A172 (cell line): Measurements from ENCODE around the gene MEIOB. TPM values are rescaled to one million over a fixed set of nuclear protein-coding genes. Genes with fewer than 3 reads are reported as not detected.

Source experiments
- DNase-seq: peaks from one replicate; pipeline ENCODE4 v3.0.0-alpha.2; 2015; ENCODE audit warnings: low spot score
- total RNA-seq: library from RNA; depleted of rRNA; stranded (reverse); fragments of >200 nt; shearing (Covaris generic); gene quantifications from 2 replicates; pipeline ENCODE4 v1.2.3, GENCODE V29; 2014

Gene MEIOB
- total RNA-seq, 1 experiment from 2014 or later, result 0.38 TPM

DNA sequence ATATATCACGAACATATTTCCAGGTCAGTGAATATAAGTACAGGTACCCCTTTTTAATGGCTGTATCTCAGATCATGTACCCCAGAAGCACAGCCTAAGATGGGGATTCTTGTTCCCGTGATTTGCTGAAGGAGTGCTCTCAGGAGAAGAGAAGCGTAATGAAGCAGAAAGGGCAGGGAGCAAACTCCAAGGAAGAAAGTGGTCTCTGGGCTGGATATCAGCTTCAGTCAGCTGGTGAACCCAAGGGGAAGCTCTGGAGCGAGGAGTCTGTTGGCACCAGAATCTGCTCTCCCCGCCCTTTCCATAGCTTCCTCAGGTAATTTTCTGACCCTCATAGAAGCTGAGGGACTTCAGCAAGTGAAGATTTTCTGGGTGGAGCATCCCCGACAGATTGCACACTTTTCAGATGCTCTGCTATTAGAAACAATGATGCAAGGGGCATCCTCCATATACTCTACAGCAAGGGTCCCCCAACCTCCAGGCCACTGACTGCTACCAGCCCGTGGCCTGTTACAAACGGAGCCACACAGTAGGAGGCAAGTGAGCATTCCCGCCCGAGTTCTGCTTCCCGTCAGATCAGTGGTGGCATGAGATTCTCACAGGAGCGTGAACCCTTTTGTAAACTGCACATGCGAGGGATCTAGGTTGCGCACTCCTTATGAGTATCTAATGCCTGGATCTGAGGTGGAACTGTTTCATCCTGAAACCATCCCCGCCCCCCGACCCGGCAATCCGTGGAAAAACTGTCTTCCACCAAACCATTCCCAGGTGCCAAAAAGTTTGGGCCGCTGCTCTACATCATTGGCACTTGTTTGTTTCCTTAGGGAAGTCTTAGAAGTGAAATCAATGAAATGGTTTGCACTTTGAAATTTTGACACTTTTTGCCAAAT is 40.5 kb downstream of the MEIOB start:
- no peak for DNase-seq

DNA sequence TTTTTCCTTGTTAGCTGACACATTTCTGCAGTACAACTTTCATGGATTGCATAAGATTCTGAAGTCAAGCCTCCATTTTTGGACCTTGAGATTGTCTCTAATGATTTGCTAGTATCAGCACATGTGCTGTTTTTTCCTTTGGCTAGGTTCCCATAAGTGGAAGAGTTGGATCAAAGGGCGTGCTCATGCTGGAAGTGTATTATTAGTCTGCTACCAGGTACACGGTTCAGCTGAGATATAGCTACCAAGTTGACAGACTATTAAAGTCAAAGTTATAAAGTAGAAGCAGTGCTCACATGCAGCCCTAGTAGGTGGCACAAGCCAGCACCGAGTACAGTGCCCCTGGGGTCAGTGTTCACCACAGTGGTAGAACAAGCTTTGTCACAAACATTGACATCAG is 41.8 kb downstream of the MEIOB start:
- no peak for DNase-seq

DNA sequence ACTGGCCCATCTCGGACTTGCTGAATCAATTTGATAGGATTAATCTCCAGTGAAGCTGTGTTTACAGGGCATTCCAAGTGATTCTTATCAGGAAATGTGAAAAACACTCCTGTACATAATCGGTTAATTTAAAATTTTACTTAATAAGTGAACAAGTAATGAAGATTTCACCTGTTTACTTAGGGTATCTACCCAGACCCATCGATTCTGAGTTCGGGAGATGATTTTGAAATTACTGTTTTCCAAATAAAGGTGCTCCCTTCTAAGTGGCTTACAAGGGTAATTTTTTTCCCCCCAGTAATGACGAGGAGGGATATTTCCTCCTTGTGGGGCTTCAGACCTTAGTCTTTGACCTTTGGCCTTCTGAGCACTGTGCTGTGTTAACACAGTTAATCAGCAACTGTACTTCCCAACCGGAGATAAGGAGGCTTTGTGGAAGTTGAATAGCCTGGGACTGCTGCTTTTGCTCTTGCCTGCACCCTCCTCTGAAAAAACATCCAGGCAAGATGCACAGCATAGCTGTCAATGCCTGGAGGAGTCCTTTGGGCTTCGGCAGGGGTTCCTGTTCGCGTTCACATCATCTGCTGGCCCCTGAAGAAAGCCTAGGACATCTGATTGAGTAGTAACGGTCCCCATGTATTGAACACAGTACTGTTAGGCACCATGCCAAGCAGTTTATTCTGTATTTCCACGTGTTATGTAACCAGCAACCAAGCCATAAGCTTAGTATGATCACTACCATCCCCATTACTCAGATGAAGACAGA is 43.1 kb downstream of the MEIOB start:
- DNase-seq, result no peak

DNA sequence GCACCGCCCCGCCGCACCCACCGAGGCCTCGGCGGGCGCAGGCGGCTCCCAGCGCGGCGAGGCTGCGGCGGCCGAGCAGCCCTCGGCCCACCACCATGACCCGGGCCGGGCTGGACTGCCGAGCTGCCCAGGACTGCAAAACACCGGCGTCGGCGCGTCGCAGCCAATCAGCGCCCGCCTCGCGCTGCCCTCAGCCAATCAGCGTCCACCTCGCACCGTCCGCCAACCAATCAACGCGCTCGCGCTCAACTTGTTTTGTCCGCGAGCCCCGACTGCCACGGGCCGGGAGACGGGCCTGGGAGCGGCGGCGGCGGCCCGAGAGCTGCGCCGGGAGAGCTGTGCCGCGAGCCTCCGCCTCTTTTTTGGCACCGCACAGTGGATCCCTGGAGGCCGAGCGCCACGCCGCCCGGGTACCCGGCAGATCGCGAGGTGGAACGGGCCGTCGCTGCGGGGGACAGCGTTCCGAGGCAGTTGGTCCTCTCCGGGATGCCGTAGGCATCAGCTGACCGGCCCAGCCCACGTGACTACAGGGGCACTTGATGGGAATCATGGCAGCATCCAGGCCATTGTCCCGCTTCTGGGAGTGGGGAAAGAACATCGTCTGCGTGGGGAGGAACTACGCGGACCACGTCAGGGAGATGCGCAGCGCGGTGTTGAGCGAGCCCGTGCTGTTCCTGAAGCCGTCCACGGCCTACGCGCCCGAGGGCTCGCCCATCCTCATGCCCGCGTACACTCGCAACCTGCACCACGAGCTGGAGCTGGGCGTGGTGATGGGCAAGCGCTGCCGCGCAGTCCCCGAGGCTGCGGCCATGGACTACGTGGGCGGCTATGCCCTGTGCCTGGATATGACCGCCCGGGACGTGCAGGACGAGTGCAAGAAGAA is 45.0 kb downstream of the MEIOB start, which contains the start of the genes FAHD1 and HAGH:
Gene FAHD1 (plus strand): TSS at position 516 of the 883 bp plus-strand sequence. CDS start 33 bp downstream, at position 549.
Gene HAGH (minus strand): TSS at position 135 of the 883 bp plus-strand sequence. CDS start 38 bp downstream, at position 97.
- DNase-seq, result peak; percentile 88

DNA sequence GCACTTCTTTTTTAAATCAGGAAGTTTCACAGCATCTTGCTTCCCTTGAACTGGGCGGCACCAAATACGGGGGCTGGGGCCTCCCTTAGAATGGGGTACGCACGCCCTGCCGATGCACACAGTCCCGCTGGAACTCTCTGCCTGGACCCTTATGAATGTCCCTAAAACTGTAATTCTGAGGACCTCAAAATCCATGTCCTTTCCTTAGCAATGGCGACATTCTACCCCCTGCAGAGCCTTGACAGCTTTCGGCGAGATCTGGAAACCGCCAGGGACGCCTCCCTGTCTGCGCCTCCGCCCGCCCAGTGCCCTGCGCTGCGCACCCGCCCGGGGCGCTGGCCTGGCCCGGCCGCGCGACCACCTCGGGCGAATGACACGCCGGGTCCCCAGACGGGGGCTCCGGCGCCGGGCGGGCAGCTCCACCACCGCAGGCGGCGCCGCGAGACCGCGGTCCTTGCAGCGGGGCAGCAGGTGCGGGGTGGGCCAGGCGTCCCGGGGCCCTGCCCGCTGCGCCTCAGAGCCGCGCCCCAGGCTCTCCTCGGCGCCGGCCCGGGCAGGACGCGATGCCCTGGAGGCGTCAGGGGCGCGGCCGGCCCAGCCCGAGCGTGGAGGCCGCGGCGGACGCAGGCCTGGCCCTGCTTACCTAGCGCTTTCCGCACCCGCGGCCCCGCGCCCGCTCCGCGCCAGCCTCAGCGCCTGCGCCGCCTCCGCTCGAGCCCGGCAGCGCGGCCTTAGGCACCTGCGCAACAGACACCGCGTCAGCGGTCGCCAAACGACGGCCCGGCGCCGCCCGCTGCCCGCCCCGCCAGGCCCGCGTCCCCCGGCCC is 45.9 kb downstream of the MEIOB start:
- peak; percentile 4 for DNase-seq

DNA sequence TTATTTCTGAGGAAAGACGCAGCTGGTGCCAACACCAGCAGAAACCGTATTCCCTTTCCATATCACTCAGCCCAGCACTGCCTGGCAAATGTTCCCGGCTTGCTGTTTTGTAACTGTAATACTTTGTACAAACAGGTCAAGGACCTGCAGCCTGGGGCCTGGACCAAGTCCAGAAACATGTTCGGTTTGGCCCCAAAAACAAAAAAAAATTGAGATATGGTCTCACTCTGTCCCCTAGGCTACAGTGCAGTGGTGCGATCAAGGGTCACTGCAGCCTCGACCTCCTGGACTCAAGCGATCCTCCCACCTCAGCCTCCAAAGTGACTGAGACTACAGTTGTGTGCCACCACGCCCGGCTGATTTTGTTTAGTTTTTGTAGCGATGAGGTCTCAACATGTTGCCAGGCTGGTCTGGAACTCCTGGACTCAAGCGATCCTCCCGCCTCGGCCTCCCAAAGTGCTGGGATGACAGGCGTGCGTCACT is 46.5 kb downstream of the MEIOB start:
- no peak for DNase-seq

DNA sequence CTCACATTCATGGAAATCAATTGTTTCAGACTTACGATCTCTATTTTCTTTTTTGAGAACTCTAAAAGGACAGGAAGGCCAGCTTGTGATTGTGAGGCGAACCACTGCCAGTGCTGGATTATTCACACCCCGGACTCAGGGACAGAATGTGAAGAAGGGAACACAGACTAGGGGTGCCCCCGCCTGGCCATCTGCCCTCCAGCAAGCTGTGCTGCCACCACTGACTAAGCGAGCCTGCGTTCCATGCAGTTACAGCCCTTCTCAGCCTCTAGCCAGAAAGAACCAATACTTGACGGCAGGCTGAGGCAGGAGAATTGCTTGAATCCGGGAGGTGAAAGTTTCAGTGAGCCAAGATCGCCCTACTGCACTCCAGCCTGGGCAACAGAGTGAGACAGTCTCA is 48.1 kb downstream of the MEIOB start:
- peak; percentile 35 for DNase-seq

DNA sequence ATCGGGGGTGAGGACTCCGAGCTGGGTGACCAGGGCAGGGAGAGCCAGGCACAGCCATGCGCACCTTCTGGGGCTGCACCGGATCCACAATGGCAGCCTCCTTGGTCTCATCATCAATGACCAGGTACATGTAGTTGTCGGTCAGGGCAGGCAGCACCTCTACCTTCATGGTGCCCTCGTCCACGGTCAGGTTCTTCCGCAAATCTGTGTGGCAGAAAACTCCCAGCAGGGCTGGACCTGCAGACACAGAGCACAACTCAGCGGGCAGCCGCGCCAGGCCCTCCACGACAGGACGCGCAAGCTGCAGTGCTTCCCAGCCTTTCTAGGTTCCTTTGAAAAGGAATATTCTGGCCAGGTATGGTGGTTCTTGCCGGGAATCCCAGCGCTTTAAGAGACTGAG is 49.2 kb downstream of the MEIOB start:
- no peak for DNase-seq

DNA sequence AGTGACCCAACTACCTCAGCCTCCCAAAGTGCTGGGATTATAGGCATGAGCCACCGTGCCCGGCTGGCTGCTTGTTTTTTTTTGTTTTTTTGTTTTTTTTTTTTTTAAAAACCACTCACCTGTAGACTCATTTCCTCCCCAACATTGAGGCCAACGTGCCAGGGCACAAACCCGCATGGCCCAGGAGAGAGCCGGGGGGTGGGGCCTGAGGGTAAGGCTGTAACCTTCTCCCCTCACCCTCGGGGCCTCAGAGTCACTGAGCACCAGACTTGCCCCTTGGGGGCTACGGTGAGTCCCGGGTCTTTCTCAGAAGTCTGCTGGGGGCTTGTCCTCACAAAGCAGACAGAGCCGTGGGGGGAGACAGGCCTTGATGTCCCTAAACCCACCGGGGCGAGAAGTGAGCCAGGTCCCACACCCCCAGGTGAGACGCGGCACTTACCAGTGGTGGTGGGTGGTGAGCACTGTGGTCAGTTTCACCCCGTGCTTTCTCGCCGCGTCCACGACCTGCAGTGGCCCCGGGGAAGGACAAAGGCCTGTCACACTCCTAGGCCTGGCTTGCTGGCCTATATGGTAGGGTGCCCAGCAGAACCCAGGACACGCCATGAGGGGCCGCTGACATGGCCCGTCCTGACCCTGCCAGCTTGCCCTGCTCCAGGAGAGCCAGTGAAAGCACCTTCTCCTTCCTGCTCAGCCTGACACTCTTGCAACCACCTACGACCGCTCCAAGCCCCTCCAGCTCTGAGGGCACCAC is 49.9 kb downstream of the MEIOB start:
- DNase-seq, result no peak

DNA sequence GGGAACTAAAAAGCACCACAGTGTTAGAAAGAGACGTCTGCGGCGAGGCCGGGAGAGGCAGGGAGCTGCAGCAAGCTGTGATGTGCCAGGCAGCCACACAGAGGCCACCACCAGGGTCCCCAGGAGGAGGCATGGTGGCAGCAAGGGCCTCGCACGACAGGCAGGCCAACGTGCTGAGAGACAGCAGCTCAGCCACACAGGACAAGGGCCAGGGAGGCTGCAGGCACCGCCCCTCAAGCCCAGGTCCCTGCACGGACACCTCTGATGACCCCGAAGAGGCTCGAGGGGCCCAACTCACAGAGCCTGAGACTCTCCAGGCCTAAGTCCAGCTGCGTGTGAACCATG is 51.0 kb downstream of the MEIOB start:
- DNase-seq, result no peak

DNA sequence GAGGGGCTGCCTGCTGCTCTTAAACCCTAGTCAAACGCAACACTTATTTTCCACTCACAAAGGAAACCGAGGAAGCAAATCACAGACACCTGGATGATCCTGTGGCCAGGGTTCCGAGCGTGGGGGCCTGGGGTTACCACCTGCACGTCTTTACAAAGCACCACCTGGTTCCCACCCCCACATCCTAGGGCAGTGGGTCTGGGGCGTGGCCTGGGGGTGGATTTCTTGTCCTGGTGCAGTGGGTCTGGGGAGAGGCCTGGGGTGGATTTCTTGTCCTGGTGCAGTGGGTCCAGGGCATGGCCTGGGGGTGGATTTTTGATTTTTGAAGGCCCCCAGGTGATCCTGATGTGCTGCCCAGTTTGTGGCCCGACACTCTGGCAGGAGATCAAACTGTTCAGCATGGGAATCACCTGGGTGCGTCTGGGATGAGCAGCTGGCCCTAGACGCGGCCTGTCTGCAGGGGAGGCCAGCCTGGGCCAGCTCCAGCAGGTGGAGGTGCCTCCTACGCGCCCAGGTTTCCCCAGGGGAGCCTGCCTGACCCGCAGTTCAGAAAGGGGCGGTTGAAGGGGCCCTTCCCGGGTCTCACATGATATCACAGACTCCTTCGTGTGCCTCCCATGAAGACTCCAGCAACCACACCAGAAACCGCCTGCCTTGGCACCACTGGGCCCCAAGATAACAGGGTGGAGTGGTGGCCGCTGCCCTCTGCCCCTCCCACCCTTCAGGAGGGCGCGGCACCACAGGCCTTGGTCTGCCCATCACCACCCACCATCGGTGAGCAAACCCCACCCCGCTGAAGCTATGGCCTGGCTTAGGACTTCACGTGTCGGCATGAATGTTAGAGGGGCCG is 51.6 kb downstream of the MEIOB start:
- DNase-seq, result no peak

DNA sequence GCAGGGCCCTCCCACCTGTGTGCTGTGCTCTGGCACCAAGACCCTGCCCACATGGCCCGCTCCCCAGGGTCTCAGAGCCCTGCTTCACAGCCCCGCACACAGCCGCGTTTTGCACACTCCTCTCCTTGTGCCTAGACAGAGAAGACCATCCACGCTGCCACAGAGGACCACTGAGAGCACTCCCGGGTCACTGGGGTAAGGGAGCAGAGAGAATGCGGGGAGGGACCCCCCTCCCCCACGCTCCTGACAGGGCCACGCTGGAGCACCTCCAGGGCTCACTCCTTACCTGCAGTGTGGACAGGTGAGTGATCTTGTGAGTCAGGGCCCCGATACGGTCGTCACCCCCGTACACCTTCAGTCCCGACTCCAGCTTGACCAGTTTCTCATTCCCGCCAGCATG is 52.4 kb downstream of the MEIOB start:
- DNase-seq, result no peak

DNA sequence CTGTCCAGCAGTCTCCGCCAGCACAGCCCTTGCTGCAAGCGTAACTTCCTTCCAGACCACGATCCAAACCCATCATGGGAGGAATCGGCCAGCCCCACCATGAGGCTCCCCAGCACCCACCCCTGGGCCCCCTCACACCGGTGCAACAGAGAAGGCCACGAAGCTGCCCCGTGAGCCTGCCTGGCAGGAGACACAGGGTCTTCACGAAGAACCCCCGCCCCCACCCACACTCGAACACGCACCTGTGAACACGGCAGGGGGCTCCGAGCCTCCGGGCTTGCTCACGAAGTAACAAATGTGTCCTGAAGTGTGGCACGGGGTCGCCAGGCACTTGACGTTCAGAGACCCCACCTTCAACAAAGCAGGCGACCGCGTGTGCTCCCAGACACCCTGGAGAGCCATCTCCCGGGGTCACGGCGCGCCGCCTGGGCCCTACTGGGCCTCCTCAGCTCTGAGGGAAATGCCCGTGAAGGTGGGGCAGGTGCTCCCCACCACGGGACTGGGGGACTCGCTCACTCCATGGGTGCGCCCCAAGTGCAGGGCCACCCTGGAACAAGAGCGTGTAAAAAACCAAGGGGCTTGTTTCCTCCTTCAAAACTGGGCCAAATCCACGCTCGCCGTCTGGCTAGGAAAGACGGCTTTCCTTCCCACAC is 53.0 kb downstream of the MEIOB start:
- DNase-seq, result no peak

DNA sequence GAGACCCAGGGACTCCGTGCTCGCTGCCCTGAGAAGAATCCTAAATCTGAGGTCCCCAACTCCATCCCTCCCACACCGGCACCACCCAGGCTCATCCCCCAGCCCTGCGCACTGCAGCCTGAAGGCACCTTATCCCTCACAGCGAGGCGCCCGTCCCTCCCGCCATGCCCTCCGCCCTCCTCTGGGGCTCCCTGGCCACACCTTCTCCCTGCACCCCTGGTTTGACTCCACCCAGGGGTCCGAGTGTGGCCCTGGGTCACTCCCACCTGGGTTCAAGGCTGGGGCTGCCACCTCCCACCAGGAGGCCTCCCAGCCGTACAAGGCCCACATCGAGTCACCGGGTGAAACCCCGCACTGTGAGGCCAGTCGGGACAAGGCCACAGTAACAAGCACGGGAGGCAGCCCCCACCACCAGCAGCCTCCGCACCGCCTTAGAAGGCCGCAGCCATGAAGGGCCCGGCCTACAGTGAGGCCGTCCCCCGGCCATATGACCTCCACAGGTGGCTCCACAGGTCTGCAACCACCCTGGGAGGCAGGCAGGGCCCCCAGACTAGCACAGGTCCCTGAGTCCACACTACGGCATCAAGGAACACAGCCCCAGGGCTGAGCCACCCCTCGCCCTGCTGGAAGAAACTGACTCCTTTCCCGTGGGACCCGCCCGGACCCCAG is 53.6 kb downstream of the MEIOB start:
- DNase-seq, result no peak

DNA sequence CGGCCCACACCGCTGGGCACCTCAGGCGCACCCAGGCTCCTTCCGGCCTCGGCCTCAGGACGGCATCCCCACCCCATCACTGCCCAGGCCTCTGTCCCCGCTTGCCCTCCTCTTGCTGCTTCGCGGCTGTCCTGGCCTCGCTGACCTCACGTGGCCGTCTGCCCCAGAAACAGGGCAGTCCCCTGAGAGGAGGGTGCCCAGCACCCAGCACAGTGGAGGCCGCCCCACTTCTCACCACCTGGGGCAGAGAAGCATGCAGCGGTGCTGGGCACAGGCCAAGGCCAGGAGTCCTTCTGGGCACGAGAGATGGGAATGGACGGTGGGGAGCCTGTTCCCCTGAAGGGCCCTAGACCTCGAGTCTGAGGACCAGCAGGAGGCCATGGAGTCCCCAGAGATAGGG is 54.2 kb downstream of the MEIOB start:
- no peak for DNase-seq

DNA sequence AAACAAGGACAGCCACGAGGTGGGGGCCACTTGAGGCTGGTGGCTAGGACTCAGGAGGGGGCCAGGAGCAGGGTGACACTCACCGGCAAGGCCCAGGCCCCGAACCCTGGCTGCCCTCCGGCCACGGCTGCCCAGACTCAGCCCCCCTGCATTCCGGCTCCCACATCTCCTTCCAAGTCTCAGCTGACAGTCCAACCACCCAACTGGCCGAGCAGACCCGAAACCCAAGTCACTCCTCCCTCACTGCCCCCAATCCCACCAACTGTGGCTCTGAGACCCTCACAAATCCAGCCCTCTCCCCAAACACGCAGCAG is 54.7 kb downstream of the MEIOB start:
- DNase-seq, result no peak

DNA sequence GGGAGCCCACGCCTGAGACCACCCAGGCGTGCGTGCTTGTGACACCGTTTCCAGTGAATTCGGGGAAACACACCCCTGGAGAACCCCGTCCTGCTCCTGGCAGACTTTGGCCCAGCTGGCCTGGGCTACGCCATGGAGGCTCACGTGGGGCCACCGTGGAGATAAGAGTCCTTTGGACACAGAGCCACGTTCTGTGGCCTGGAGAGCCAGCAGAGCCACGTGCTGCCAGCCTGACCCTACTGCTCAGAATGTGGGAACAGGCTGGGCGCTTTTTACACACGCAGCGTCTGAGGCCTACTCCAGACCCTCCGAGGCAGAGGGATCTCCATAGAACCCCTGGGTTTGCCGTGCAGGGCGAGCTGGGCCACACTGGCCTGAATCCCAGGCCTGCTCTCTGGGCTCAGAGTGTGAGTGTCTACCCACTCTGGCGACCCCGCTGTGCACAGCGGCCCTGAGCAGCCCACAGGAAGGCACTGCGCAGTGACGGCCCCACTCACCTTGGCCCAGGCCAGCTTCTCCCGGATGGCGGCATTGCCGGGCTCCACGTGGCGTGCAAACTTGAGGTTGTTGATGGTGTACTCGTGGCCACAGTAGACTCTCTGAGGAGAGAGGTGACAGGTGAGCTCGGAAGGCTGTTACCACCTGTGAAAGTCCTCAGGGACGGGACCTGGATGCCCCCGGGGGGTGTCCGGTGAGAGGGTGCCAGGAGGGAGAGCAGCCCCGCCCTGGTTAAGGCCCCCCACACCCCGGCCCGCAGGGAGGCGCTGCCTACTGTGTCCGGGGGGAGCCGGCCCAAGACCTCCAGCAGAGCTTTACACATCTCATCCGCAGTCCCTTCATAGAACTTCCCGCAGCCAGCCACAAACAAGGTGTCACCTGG is 55.3 kb downstream of the MEIOB start:
- no peak for DNase-seq
